ENCODE results near the gene TECR. TPM values are rescaled to one million over a fixed set of nuclear protein-coding genes. Genes with fewer than 3 reads are reported as not detected.
A peak's percentile ranks its signal among the peaks of the same experiment; 100 is the strongest.

TECR gene
- total and polyA plus RNA-seq, 9 of the 15 experiments (the other 6 are each of a cell fraction or from before 2014, with no cell fraction given): 29.3 to 211 (median 81.4) TPM

DNA sequence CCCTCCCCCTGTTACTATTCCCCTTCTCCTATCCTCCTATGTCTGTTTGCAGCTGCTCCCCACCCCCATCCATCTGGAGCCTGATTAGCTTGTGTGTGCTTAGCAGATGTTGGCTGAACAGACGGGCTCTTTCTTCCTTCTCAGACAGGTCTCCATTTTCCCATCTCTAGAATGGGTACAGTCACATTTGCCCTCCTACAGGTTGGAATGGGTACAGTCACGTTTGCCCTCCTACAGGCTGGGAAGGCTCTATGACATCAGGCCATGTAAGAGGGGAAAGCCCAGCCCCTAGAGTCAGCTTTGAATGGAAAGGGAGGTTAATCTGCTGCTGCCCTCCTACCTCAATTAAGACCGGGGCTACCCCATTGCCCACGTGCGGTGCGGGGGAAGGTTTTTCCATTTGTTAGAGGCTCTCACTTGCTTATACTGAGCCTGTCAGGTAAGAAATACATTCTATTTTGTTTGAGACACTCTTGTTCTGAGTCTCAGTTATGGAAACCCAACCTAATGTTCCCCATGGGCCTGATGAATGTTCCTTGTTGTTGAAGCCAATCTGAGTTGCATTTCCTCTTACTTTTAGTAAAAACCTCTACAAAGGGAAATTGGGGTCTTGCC is 51.3 kb downstream of the TECR start (continued):
- TF ChIP-seq, protein P1, sequence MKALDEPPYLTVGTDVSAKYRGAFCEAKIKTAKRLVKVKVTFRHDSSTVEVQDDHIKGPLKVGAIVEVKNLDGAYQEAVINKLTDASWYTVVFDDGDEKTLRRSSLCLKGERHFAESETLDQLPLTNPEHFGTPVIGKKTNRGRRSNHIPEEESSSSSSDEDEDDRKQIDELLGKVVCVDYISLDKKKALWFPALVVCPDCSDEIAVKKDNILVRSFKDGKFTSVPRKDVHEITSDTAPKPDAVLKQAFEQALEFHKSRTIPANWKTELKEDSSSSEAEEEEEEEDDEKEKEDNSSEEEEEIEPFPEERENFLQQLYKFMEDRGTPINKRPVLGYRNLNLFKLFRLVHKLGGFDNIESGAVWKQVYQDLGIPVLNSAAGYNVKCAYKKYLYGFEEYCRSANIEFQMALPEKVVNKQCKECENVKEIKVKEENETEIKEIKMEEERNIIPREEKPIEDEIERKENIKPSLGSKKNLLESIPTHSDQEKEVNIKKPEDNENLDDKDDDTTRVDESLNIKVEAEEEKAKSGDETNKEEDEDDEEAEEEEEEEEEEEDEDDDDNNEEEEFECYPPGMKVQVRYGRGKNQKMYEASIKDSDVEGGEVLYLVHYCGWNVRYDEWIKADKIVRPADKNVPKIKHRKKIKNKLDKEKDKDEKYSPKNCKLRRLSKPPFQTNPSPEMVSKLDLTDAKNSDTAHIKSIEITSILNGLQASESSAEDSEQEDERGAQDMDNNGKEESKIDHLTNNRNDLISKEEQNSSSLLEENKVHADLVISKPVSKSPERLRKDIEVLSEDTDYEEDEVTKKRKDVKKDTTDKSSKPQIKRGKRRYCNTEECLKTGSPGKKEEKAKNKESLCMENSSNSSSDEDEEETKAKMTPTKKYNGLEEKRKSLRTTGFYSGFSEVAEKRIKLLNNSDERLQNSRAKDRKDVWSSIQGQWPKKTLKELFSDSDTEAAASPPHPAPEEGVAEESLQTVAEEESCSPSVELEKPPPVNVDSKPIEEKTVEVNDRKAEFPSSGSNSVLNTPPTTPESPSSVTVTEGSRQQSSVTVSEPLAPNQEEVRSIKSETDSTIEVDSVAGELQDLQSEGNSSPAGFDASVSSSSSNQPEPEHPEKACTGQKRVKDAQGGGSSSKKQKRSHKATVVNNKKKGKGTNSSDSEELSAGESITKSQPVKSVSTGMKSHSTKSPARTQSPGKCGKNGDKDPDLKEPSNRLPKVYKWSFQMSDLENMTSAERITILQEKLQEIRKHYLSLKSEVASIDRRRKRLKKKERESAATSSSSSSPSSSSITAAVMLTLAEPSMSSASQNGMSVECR (CRISPR knock-in tag; IDR thresholded peaks at IDR 0.05): no peak
- TF ChIP-seq ADNP (tag; IDR thresholded peaks at IDR 0.05) (peak; percentile 70; the same call in 1 of the 2 replicates), ZNF766 (CRISPR knock-in tag; conservative IDR thresholded peaks at IDR 0.05) (no peak), NR2C1 (IDR thresholded peaks at IDR 0.05) (0 out of 2 replicates have a peak, but pooled peaks have one; percentile 17), NR2C1 (tag; IDR thresholded peaks at IDR 0.05) (no peak), NFATC3 (IDR thresholded peaks at IDR 0.05) (no peak), GTF2F1 (IDR thresholded peaks at IDR 0.05; ENCODE audit: low read depth, low read length) (no peak), ARNT (IDR thresholded peaks at IDR 0.05) (peak in 1 of 2 experiments; percentile 38; a peak in 1 of 4 replicates), GATA2 (CRISPR knock-in tag; IDR thresholded peaks at IDR 0.05) (no peak), RBM14 (IDR thresholded peaks at IDR 0.05; ENCODE audit: borderline replicate concordance, insufficient read depth, low read depth, low read length) (no peak), KAT2B (IDR thresholded peaks at IDR 0.05; ENCODE audit: low read depth, low read length) (no peak), RBM22 (IDR thresholded peaks at IDR 0.05; ENCODE audit: low read depth, low read length, poor library complexity, severe bottlenecking) (no peak), RBM25 (IDR thresholded peaks at IDR 0.05; ENCODE audit: low read depth, low read length, severe bottlenecking) (peak; percentile 97), TCF3 (CRISPR knock-in tag; IDR thresholded peaks at IDR 0.05) (0 out of 2 replicates have a peak, but pooled peaks have one; percentile 44), CBX1 (IDR thresholded peaks at IDR 0.05; ENCODE audit: low read depth) (peak; percentile 41; the same call in 1 of the 2 replicates), LARP7 (IDR thresholded peaks at IDR 0.05) (no peak), TEAD4 (IDR thresholded peaks at IDR 0.05; ENCODE audit: low read length) (peak; percentile 31; the same call in 1 of the 2 replicates), TEAD4 (CRISPR knock-in tag; IDR thresholded peaks at IDR 0.05; ENCODE audit: borderline replicate concordance) (no peak)
- TF ChIP-seq, protein P2, sequence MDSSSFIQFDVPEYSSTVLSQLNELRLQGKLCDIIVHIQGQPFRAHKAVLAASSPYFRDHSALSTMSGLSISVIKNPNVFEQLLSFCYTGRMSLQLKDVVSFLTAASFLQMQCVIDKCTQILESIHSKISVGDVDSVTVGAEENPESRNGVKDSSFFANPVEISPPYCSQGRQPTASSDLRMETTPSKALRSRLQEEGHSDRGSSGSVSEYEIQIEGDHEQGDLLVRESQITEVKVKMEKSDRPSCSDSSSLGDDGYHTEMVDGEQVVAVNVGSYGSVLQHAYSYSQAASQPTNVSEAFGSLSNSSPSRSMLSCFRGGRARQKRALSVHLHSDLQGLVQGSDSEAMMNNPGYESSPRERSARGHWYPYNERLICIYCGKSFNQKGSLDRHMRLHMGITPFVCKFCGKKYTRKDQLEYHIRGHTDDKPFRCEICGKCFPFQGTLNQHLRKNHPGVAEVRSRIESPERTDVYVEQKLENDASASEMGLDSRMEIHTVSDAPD (CRISPR knock-in tag; IDR thresholded peaks at IDR 0.05): no peak
- TF ChIP-seq, protein P3, sequence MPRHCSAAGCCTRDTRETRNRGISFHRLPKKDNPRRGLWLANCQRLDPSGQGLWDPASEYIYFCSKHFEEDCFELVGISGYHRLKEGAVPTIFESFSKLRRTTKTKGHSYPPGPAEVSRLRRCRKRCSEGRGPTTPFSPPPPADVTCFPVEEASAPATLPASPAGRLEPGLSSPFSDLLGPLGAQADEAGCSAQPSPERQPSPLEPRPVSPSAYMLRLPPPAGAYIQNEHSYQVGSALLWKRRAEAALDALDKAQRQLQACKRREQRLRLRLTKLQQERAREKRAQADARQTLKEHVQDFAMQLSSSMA (CRISPR knock-in tag; IDR thresholded peaks at IDR 0.05): no peak
- TF ChIP-seq, protein P4, sequence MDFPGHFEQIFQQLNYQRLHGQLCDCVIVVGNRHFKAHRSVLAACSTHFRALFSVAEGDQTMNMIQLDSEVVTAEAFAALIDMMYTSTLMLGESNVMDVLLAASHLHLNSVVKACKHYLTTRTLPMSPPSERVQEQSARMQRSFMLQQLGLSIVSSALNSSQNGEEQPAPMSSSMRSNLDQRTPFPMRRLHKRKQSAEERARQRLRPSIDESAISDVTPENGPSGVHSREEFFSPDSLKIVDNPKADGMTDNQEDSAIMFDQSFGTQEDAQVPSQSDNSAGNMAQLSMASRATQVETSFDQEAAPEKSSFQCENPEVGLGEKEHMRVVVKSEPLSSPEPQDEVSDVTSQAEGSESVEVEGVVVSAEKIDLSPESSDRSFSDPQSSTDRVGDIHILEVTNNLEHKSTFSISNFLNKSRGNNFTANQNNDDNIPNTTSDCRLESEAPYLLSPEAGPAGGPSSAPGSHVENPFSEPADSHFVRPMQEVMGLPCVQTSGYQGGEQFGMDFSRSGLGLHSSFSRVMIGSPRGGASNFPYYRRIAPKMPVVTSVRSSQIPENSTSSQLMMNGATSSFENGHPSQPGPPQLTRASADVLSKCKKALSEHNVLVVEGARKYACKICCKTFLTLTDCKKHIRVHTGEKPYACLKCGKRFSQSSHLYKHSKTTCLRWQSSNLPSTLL (IDR thresholded peaks at IDR 0.05): no peak
